ENCODE measurements around the gene UBE2G2.
"Not testable (repeated sequence)": the region's sequence is repeated elsewhere in the genome, so short reads cannot be mapped to it uniquely, and the experiment has no call there.

Gene UBE2G2

GRCh38 chr21:44835647-44835973 is 34.0 kb upstream of the UBE2G2 start:
- no peak for DNase-seq

- DNase-seq, result no peak
These were observed 33.5 kb upstream of the UBE2G2 start for GRCh38 chr21:44834951-44835646.

GRCh38 chr21:44834231-44834950 is 32.8 kb upstream of the UBE2G2 start:
- DNase-seq, result no peak

- no peak for DNase-seq
These were observed 32.0 kb upstream of the UBE2G2 start for GRCh38 chr21:44833663-44834062.

GRCh38 chr21:44832516-44833255 is 31.1 kb upstream of the UBE2G2 start:
- not testable (repeated sequence) for DNase-seq

- DNase-seq, result no peak
These were observed 29.7 kb upstream of the UBE2G2 start for GRCh38 chr21:44831227-44831860.

- no peak for DNase-seq
These were observed 28.0 kb upstream of the UBE2G2 start for GRCh38 chr21:44829507-44830092.

GRCh38 chr21:44828362-44829056 is 26.9 kb upstream of the UBE2G2 start:
- DNase-seq, result no peak

- no peak for DNase-seq
These were observed 21.6 kb upstream of the UBE2G2 start for GRCh38 chr21:44823179-44823660.

- no peak for DNase-seq
These were observed 21.0 kb upstream of the UBE2G2 start for GRCh38 chr21:44822484-44823178.

- no peak for DNase-seq
These were observed 19.2 kb upstream of the UBE2G2 start for GRCh38 chr21:44820851-44821250.

GRCh38 chr21:44819283-44820243 is 17.9 kb upstream of the UBE2G2 start:
- no peak for DNase-seq

GRCh38 chr21:44818640-44819011 is 17.0 kb upstream of the UBE2G2 start:
- DNase-seq, result no peak

- DNase-seq, result peak; percentile 92
These were observed 16.5 kb upstream of the UBE2G2 start, which contains the start of gene SUMO3 for GRCh38 chr21:44817914-44818639. Gene SUMO3 (minus strand): TSS chr21:44818062. CDS start chr21:44817968, 94 bp downstream.

- peak; percentile 94 for DNase-seq
These were observed 15.9 kb upstream of the UBE2G2 start for GRCh38 chr21:44817506-44817880.

- no peak for DNase-seq
These were observed 15.3 kb upstream of the UBE2G2 start for GRCh38 chr21:44816761-44817505.

GRCh38 chr21:44815852-44816628 is 14.4 kb upstream of the UBE2G2 start:
- no peak for DNase-seq

GRCh38 chr21:44815225-44815624 is 13.6 kb upstream of the UBE2G2 start:
- no peak for DNase-seq

All from CD4-positive, alpha-beta T cell treated with Interleukin-10 for 1 hour (primary cell).